GM19395 (cell line): ENCODE results near the gene FBXW5.

Experiments used
- ATAC-seq: cut with Tn5 transposase; IDR thresholded peaks from one replicate; pipeline ENCODE4 v1.9.1; 2021; ENCODE audit warnings: mild to moderate bottlenecking, moderate library complexity; ENCODE audit not compliant: unreplicated experiment

The FBXW5 gene, protein sequence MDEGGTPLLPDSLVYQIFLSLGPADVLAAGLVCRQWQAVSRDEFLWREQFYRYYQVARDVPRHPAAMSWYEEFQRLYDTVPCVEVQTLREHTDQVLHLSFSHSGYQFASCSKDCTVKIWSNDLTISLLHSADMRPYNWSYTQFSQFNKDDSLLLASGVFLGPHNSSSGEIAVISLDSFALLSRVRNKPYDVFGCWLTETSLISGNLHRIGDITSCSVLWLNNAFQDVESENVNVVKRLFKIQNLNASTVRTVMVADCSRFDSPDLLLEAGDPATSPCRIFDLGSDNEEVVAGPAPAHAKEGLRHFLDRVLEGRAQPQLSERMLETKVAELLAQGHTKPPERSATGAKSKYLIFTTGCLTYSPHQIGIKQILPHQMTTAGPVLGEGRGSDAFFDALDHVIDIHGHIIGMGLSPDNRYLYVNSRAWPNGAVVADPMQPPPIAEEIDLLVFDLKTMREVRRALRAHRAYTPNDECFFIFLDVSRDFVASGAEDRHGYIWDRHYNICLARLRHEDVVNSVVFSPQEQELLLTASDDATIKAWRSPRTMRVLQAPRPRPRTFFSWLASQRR

DNA sequence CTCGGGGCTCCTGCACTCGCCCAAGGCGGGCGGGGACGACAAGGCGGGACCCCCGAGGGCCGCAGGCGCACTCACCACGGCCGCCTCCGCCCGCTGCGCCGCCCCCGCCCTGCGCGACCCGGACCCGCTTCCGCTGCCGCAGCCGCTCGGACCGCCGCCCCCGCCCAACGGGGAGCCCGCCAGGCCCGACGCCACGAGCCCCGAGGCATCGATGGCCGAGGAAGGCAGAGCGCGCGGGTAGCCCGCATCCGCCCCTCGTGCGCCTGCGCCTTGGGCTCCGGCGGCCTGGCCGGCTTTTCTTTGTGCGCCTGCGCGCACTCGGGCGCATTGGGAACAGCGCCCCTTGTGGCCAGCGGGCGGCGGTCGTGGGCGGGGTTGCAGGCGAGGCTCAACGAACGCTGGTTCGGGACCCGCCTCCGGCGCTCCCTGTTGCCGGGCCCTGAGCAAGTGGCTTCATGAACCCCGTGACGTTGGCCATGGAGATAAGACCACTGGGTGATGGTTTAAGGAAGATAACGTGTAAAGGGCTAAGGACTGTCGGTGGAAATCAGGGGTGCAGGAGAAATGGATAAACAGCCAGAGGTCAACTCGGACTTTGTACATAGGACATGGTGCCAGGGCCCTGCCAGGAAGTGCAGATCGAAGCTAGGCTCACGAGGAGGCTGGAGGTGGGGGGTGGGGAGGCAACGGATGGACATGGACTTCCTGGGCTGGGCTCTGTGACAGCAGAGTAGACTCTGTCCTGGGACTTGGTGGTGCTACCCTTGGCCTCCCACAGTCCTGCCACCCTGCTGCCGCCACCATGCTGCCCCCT is at the start of gene FBXW5, which contains the start of gene C8G:
Gene FBXW5, minus strand, starts transcription at position 220 of the 814 bp plus-strand sequence. CDS start 655 bp downstream, outside the sequence.
Gene C8G, plus strand, starts transcription at position 725 of the 814 bp plus-strand sequence. Its CDS starts 78 bp downstream, at position 803.
- peak; percentile 63 for ATAC-seq

DNA sequence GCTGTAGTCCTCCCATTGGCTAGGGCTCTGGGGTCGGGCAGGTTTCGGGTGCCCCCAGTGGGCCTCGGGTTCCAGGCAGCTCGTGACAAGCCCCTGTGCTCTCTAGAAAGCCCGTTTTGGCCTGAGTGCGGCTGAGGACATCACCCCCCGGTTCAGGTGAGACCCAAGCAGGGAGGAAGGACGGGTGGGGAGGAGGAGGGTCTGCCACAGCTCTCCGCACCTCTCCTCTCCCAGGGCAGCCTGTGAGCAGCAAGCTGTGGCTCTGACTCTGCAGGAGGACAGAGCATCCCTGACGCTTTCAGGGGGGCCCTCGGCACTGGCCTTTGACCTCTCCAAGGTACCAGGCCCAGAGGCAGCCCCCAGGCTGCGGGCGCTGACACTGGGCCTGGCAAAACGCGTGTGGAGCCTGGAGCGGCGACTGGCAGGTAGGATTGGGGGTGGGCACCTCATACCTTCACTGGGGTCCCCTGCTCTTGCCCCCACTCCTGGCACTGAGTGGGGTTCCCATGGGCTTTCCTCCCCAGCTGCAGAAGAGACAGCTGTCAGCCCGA is 48.4 kb upstream of the FBXW5 start:
- peak; percentile 8 for ATAC-seq

DNA sequence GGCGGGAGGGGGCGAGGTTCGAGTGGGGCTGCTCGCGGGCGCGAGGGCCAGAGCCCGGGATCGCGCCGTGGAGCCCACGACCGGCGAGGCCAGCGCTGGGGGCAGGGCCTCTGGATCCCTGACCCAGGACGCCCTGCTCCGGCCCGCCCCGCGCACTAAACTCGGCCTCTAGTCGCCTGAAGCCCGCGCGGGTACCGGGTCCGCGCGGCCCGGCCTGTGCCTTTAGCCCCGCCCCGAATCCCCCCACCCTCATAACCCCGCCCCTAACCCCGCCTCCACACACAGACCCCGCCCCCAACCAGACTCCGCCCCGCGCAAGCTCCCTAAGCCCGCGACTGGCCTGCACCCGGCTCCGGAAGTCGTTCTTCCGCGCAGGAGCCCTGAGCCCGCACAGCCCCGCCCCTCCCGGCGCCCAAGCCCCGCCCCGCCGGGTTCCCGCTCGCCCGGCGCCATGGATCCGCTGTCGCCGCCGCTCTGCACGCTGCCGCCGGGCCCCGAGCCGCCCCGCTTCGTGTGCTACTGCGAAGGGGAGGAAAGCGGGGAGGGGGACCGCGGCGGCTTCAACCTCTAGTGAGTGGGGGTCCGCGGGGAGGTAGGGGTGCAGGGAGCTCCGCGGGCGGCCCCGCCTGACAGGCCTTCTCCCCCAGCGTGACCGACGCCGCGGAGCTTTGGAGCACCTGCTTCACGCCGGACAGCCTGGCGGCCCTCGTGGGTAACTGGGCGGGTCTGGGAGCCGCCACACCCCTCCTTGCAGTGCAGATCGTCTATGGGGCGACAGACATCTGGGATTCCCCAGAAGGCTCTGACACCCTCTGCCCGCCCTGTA is 47.7 kb upstream of the FBXW5 start, which contains the start of gene PAXX:
Gene PAXX, plus strand, starts transcription at position 430 of the 826 bp plus-strand sequence. Its CDS starts 22 bp downstream, at position 452.
- ATAC-seq, result peak; percentile 75

DNA sequence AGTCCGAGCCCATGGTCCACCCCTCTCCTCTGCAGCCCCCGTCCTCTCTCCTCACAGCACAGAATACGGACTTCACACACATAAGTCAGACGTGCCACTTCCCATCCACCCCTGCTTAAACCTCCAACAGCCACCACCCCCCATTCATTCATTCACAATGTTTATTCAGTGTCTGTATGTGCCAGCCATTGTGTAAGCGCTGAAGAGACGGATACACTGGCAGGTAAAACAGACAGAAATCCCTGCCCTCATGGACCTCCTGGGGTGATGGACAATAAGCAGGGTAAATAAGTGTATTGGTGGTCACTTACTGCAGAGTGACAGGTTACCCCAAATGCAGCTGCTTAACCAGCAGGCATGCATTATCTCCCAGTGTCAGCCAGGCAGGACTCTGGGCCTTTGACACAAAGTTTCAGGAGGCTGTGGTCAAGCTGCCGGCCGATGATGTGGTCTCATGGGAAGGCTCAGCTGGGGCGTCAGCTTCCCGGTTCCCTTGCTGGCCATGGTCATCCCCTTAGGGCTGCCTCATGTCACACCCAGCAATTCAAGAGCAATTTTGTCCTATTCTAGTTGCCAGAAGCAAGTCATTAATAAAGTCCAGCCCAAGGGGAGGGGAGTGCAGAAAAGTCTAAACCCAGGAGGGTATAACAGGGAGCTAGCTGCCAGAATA is 45.8 kb upstream of the FBXW5 start:
- ATAC-seq, result no peak

DNA sequence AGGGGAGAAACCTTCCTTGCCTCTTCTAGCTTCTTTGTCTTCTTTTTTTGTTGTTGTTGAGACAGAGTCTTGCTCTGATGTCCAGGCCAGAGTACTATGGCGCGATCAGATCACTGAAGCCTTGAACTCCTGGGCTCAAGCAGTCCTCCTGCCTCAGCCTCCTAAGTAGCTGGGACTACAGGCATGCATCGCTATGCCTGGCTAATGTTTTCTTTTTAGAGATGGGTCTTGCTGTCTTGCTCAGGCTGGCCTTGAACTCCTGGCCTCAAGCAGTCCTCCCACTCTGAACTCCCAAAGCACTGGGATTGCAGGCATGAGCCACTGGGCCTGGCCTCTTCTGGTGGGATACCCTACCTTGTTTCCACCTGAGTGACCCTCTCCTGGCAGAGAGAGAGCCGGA is 44.3 kb upstream of the FBXW5 start:
- ATAC-seq, result no peak

DNA sequence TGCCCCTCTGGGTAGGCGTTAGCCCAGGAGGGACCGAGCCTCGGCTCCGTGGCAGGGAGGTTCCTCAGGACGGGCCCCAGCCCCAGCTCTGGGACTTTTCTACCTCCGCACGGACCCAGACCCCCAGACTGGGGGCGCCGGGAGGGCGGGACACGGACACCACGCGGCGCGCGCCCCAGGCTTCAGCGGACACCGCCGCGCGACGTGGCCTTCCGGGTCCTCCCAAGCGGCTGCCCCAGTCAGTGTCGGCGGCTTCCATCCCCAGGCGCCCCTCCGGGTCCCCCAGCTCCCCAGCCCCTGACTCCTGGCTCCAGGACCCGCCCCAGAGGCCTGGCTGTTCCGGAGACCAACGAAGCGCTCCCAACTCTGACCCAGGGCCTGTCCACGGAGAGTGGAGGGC is 41.3 kb upstream of the FBXW5 start:
- ATAC-seq, result no peak

DNA sequence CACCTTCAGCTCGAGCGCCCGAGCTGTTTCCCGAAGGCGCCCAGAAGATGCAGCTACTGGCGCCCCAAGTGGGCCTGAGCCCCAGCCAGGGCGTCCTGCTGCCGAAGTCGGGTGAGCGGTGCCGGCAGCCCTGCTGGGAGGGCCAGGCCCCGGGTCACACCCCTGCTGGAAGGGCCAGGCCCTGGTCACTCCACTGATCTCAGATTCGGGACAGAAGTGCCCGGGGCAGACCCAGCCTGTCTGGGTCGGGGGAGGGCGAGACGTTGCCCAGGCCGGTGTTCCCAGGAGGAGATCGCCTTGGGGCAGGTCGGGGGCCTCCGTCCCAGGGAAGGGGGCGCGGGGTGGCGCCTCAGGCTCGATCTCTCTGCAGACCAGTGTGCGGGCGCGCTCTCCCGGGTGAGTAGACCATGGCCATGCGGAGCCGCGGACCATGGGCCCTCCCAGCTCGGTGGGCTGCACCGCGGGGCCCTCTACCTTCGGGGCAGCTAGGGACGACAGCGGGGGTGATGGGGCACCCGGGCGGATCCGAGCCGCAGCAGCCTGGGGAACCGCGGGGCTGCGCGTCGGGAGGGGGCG is 40.6 kb upstream of the FBXW5 start:
- ATAC-seq, result no peak

DNA sequence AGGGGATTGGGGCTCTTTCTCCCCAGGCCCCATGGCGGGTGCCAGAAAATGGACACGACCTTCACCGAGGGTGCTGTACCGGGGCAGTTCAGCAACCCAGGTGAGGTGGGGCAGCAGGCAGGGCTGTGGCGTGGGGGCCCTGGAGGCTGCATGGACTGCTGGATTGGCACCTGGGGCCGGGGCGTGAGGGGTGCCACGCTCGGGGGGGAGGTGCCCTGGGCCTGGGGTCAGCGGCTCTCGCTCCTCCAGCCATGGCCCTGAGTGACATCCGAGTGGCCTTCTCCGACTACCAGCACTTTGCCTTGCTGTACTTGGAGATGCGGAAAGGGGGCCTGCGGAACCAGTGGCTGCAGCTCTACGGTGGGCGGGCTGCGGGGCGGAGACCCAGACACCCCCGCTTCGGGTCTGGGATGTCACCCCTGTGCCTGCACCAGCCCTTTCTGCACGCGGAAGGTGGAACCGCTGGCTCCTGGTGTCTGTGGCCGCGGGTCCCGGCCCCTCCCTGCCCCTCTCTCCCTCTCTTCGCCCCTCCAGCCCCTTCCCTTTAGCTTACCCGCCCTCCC is 40.0 kb upstream of the FBXW5 start:
- no peak for ATAC-seq

DNA sequence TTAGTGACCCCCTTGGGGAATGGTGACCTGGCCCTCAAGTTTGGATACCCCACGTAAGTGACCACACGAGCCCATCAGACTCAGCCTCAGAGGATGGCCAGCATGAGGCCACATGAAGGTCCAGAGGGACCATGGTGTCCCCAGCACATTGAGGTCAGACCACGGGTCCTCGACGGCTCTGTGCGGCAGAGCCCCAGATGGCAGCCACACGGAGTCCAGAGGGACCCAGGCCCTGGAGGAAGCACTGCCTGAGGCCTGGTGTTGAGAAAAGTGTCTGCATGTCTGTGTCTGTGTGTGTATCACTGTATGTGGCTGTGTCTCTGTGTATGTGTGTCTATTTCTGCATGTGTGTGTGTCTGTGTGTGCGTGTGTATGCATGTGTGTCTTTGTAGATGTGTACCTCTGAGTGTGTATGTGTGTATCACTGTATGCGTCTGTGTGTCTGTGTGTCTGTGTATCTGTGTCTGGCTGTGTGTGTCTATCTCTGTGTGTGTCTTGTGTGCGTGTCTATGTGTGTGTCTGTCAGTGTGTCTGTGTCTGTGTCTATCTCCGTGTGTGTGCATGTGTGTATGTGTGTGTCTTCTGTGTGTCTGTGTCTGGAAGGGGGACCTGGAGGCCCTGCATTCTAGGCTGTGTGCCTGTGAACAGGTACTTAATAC is 39.2 kb upstream of the FBXW5 start:
- no peak for ATAC-seq

DNA sequence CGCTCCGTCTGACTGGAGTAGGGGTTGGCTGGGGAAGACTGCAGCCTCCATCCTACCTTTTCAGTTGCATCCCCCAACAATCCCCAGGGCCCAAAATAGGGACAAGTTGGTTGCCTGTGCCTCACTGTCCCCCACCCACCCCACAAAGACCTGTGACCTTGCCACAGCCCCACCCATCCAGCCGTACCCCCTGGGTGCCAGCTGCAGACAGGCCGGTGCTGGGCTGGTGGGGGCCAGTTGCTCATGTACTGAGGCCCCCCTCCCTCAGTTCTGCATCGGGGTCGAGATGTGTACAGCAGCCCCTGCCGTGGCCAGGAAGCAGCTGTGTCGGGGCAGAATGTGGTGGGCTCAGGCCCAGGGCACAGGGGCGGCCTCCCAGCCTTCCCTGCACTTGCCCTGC is 38.6 kb upstream of the FBXW5 start:
- no peak for ATAC-seq

DNA sequence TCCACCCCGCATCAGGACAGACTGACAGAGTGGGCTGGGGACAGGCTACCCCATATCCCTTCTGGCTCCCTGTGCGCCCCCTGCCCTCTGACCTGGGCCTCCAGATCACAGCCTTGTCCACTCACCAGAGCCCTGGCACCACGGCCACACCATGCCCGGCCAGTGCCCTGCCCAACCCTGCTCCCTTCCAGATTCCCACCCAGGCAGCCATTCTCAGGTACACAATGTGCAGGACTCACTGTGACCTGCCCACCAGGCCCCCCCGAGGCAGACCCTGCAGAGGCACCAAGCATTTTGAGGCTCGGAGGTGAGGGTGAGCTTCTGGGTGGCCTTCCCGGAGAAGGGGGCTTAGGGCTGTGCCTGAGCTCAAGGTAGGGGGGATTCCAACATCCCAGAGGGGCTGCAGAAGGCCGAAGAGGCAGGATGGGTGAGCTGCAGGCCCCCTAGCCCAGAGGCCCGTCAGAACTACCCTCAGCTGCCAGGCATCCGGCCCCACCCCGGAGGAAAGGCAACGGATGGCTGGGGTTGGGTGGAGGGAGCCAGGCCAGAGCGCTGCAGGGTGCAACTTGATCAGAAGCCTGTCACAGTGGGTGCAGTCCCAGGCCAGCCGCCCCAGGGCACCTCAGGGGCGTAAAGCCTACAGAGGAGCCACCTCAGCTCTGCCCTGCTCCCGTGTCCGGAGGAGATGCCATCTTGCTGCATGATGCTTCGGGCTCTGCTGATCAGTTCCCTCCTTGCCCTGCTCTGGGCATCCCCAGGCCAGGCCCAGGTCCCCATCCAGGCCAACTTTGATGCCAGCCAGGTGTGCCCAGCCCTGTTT is 37.9 kb upstream of the FBXW5 start, which contains the start of gene LCNL1:
Gene LCNL1, plus strand, starts transcription at position 762 of the 820 bp plus-strand sequence. CDS start 594 bp downstream, outside the sequence.
- no peak for ATAC-seq

DNA sequence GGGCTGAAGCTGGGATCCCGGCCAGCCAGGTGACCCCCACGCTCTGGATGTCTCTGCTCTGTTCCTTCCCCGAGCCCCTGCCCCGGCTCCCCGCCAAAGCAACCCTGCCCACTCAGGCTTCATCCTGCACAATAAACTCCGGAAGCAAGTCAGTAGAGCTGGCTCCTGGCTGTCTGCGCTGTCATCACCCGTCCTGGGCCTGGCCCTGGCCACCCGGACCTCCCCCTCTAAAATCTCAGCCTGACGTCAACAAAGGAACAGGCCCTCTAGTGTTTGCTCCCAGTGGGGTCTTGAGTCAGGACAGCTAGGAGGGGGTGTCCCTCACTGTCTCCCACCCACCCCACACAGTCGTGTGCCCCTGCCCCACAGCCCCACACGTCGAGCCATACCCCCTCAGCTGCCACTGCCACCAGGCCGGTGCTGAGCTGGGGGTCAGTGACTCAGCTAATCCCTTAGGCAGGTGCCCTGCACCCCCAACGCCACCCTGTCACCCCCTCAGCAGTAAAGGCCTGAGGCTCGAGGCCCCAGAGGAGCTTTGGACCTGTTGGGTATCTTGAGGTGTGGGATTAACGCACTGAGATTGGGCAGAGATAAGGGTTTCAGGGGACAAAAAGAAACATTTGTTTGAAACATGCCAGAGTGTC is 37.2 kb upstream of the FBXW5 start:
- ATAC-seq, result no peak

DNA sequence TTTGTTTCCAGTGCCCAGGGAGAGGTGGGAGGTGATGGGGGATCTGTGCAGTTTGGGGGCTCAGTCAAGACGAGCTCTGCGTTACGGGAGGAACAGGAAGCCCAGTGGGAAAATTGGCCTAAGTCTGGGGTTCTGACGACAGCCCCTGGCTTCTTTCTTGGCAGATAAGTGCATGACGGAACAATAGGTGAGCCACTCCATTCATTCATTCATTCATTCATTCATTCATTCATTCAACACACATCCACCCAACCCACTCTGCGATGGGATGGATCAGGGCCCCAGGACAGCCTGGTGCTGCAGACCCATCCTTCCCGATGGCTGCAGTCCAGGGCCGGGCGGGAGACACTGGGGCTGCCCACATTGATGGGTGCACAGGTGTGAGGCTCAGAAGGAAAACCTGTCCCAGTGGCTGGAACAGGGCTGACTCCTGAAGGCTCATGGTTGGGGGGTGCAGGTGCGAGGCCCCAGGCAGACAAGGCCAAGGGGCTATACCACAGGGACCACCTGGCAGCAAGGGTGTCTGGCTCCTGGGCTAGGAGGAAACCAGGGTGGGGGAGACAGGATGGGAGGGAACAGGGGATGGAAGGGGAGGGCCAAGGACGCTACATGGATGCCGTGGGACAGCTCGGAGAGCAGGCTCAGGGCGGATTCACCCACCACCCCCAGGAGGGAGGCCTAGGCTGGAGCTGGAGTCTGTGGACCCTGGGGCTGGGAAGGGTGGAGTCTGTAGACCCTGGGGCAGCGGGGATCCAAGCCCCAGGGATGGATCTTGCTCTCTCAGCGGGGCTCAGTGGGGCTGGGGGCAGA is 36.3 kb upstream of the FBXW5 start:
- no peak for ATAC-seq

DNA sequence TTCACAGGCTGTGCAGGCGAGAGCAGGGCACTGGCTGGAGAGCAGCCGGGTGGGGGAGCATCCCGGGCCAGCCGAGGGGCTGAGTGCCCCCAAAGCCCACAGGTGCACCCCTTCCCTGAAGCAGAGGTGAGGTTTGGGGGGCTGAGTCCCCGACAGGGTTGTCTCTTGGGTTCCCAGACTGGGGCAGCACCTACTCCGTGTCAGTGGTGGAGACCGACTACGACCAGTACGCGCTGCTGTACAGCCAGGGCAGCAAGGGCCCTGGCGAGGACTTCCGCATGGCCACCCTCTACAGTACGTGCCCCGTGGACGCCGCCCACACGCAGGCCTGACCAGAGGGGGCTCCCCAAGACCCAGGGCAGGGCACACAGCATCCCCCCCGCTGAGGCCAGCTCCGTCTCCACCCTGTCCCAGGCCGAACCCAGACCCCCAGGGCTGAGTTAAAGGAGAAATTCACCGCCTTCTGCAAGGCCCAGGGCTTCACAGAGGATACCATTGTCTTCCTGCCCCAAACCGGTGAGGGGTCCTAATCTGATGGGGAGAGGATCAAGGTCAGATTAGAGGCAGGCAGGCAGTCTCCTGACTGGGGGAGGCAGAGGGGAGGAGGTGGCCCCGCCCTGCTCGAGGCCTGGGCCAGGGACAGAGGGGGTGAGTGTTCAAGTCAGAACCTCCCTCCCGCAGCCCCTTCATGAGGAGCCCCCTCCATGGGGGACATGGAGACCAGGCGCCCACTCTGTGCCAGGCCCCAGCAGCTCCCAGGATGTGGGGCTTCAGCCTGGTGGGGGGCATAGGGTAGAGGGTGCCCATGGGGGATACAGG is 35.4 kb upstream of the FBXW5 start:
- no peak for ATAC-seq

DNA sequence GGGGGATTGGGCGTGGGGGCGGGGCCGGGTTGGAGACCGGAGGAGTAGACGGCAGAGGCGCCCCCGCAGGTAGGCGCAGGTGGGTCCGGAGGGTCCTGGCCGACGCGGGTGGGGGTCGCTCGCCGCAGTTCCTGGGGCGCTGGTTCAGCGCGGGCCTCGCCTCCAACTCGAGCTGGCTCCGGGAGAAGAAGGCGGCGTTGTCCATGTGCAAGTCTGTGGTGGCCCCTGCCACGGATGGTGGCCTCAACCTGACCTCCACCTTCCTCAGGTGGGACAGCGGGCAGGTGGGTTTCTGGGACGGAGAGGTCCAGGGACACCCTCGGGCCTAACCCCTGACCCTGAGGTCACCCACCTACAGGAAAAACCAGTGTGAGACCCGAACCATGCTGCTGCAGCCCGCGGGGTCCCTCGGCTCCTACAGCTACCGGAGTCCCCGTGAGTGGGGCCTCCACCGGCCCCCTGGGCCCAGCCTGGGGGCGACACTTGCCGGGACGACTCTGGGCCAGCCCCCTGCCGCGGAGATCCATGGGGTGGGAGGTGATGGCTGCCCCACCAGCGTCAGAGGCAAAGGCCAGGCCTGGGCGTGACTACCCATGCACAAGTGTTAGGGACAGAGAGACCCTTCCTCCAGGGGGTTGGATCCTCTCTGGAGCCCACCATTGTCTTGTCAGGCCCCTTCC is 34.5 kb upstream of the FBXW5 start:
- no peak for ATAC-seq
